ENCODE results near the gene ST8SIA1.
A peak's percentile ranks its signal among the peaks of the same experiment; 100 is the strongest.
"Not testable (repeated sequence)": the region's sequence is repeated elsewhere in the genome, so short reads cannot be mapped to it uniquely, and the experiment has no call there.

Gene ST8SIA1

DNA sequence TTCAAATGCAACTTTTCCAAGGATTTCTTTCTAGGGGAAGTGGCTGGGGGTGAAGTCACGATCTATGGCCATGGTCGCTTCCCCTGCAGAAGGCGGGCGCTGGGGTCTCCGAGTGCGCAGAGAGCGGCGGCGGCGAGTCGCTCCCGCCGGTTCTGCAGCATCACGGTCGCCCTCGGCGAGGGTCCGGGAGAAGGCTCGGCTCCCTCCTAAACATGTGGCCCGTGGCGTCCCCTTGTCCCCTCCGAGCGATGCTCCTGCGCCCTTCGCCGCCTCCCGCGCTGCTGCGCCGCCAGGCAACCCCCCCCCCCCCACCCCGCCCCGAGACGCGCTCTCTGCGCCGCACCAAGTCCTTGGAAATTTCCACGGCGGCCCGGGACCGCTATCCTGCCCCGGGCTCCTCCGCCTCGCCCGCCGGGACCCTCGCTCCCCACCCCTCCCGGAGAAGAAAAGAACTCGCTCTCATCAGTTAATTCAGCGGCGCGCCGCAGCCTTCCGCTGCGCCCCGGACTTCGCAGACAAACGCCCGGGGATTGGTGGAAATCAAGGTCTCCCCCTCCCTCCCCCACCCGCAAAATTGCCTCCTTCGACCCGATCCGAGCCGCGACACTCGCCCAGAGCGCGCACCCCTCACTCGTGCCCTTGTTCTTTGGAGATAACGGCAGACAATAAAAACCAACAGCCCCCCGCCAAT, at the start of gene ST8SIA1:
ST8SIA1 (minus strand) TSS at position 298 of the 691 bp plus-strand sequence. CDS start 475 bp downstream, outside the sequence.
- no peak for DNase-seq (ENCODE audit: low read depth, low spot score)

- DNase-seq (ENCODE audit: low read depth, low spot score): no peak
Measured at GRCh38 chr12:22380031-22380430, 45.5 kb upstream of the ST8SIA1 start.

GRCh38 chr12:22377731-22378496, 43.4 kb upstream of the ST8SIA1 start:
- no peak for DNase-seq (ENCODE audit: low read depth, low spot score)

GRCh38 chr12:22376596-22377150, 42.2 kb upstream of the ST8SIA1 start:
- DNase-seq (ENCODE audit: low read depth, low spot score): not testable (repeated sequence)

- no peak for DNase-seq (ENCODE audit: low read depth, low spot score)
Measured at GRCh38 chr12:22374508-22374907, 40.0 kb upstream of the ST8SIA1 start.

- no peak for DNase-seq (ENCODE audit: low read depth, low spot score)
Measured at GRCh38 chr12:22372277-22372837, 37.9 kb upstream of the ST8SIA1 start.

GRCh38 chr12:22366181-22366580, 31.7 kb upstream of the ST8SIA1 start:
- DNase-seq (ENCODE audit: low read depth, low spot score): no peak

DNA sequence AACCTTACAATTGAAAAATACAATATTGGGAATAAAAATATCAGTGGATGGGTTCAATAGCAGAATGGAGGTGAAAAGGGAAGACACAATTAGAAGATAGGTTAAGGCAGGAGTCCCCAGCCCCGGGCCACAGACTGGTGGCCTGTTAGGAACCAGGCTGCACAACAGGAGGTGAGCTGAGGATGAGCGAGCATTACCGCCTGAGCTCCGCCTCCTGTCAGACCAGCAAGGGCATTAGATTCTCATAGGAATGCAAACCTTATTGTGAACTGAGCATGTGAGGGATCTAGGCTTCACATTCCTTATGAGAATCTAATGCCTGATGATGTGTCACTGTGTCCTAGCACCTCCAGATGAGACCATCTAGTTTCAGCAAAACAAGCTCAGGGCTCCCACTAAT, 27.3 kb upstream of the ST8SIA1 start:
- DNase-seq (ENCODE audit: low read depth, low spot score): peak; percentile 12

GRCh38 chr12:22360774-22361173, 26.3 kb upstream of the ST8SIA1 start:
- DNase-seq (ENCODE audit: low read depth, low spot score): no peak

DNA sequence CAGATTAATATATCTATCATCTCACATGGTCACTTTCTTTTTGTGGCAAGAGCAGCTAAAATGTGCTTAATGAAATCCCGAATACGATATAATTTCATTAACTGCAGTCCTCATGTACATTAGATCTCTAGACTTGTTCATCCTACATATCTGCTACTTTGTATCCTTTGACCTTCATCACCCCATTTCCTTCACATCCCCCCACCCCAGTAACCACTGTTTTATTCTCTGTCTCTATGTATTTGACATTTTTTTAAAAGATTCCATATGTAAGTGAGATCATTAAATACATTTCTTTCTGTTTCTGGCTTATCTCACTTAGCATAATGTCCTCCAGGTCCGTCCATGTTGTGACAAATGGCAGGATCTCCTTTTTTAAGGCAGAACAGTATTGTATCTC, 23.0 kb upstream of the ST8SIA1 start:
- no peak for DNase-seq (ENCODE audit: low read depth, low spot score)

GRCh38 chr12:22356231-22356630, 21.7 kb upstream of the ST8SIA1 start:
- DNase-seq (ENCODE audit: low read depth, low spot score): no peak

- DNase-seq (ENCODE audit: low read depth, low spot score): no peak
Measured at GRCh38 chr12:22355011-22355580, 20.6 kb upstream of the ST8SIA1 start.

GRCh38 chr12:22353615-22354325, 19.3 kb upstream of the ST8SIA1 start:
- no peak for DNase-seq (ENCODE audit: low read depth, low spot score)

DNA sequence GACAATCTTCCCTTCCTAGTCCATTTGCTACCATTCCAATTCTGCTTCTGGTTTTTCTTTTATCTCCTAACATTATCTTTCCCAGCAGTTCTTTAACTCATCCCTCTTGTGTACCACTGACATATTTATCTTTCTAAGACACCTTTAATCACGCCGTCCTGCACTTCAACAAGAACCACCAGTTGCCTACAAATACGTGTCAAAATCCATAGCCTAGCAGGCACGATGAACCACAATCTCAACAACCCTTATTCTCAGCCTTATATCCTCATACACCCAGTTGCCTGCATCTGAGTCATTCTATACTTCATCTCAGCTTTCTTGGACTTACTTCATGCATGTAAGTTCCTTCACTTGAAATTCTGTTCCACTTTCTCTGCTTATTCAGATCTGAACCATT, 16.4 kb upstream of the ST8SIA1 start:
- DNase-seq (ENCODE audit: low read depth, low spot score): no peak

DNA sequence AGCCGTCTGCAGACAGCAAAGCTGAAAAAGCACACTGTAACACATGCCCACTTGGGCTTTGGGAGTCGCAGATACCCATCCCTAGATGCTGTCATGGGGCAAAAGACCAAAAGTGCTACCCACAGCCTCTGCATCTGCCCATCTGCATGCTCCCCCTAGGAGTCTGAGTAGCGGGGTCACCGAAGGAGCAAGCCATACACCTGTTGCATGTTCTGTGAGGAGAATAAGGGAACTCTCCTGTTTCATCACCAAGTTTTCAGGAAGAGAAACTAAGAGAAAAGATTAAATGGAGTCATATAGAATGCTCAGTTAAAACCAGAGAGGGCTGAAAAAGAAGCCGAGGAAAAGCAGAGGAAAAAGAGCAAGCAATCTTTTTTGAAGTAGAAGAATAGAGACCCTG, 13.7 kb upstream of the ST8SIA1 start:
- DNase-seq (ENCODE audit: low read depth, low spot score): no peak

- no peak for DNase-seq (ENCODE audit: low read depth, low spot score)
Measured at GRCh38 chr12:22340143-22340542, 5.6 kb upstream of the ST8SIA1 start.

DNA sequence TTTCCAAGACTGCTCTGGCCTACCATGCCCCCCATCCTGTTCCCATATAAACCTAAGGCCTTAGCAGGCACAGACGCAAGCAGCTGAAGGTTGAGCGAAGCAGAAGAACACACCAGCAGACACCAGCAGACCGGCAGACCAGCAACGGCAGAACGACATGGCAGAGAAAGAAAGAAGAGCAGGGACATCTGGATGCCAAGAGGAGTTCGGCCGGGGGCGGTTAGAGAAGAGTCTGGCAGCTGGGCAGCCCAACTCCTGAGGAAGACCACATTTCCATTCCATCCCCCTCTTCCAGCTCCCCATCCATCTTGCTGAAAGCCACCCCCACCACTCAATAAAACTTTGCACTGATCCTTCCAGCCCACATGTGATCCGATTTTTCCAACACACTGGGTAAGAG, 5.2 kb upstream of the ST8SIA1 start:
- no peak for DNase-seq (ENCODE audit: low read depth, low spot score)

GRCh38 chr12:22335794-22336166, 1.3 kb upstream of the ST8SIA1 start:
- no peak for DNase-seq (ENCODE audit: low read depth, low spot score)

GRCh38 chr12:22333713-22334409, 646 bp downstream of the ST8SIA1 start:
- DNase-seq (ENCODE audit: low read depth, low spot score): no peak

- no peak for DNase-seq (ENCODE audit: low read depth, low spot score)
Measured at GRCh38 chr12:22333186-22333712, 1.3 kb downstream of the ST8SIA1 start.

- no peak for DNase-seq (ENCODE audit: low read depth, low spot score)
Measured at GRCh38 chr12:22332202-22332601, 2.3 kb downstream of the ST8SIA1 start.

Data from iPS DF 19.7 (cell line).